ENCODE results near the gene NXPH2.
"Not testable (repeated sequence)": the region's sequence is repeated elsewhere in the genome, so short reads cannot be mapped to it uniquely, and the experiment has no call there.

The NXPH2 gene

GRCh38 chr2:138757384-138757783 lies 22.8 kb downstream of the NXPH2 start:
- no peak for DNase-seq (ENCODE audit: low read depth)

- DNase-seq (ENCODE audit: low read depth) = no peak
These were observed 27.8 kb downstream of the NXPH2 start for GRCh38 chr2:138752197-138752956.

GRCh38 chr2:138744713-138745112 lies 35.5 kb downstream of the NXPH2 start:
- no peak for DNase-seq (ENCODE audit: low read depth)

- no peak for DNase-seq (ENCODE audit: low read depth)
These were observed 37.6 kb downstream of the NXPH2 start for GRCh38 chr2:138742441-138743057.

GRCh38 chr2:138741851-138742250 lies 38.3 kb downstream of the NXPH2 start:
- DNase-seq (ENCODE audit: low read depth) = no peak

GRCh38 chr2:138737009-138737554 lies 43.1 kb downstream of the NXPH2 start:
- DNase-seq (ENCODE audit: low read depth) = not testable (repeated sequence)

- no peak for DNase-seq (ENCODE audit: low read depth)
These were observed 47.5 kb downstream of the NXPH2 start for GRCh38 chr2:138732651-138733050.

- no peak for DNase-seq (ENCODE audit: low read depth)
These were observed 49.6 kb downstream of the NXPH2 start for GRCh38 chr2:138730497-138731030.

- DNase-seq (ENCODE audit: low read depth) = no peak
These were observed 52.2 kb downstream of the NXPH2 start for GRCh38 chr2:138727956-138728355.

GRCh38 chr2:138726681-138727080 lies 53.5 kb downstream of the NXPH2 start:
- no peak for DNase-seq (ENCODE audit: low read depth)

GRCh38 chr2:138724729-138725459 lies 55.3 kb downstream of the NXPH2 start:
- DNase-seq (ENCODE audit: low read depth) = no peak

- DNase-seq (ENCODE audit: low read depth) = no peak
These were observed 55.9 kb downstream of the NXPH2 start for GRCh38 chr2:138724327-138724726.

GRCh38 chr2:138723196-138723987 lies 56.8 kb downstream of the NXPH2 start:
- no peak for DNase-seq (ENCODE audit: low read depth)

- DNase-seq (ENCODE audit: low read depth) = no peak
These were observed 57.9 kb downstream of the NXPH2 start for GRCh38 chr2:138722316-138722715.

GRCh38 chr2:138720035-138720838 lies 60.0 kb downstream of the NXPH2 start:
- DNase-seq (ENCODE audit: low read depth) = no peak

GRCh38 chr2:138718405-138718804 lies 61.8 kb downstream of the NXPH2 start:
- DNase-seq (ENCODE audit: low read depth) = no peak

- DNase-seq (ENCODE audit: low read depth) = no peak
These were observed 64.0 kb downstream of the NXPH2 start for GRCh38 chr2:138716183-138716582.

- DNase-seq (ENCODE audit: low read depth) = no peak
These were observed 66.7 kb downstream of the NXPH2 start for GRCh38 chr2:138713504-138713903.

- DNase-seq (ENCODE audit: low read depth) = no peak
These were observed 67.1 kb downstream of the NXPH2 start for GRCh38 chr2:138713069-138713496.

- DNase-seq (ENCODE audit: low read depth) = no peak
These were observed 67.8 kb downstream of the NXPH2 start for GRCh38 chr2:138712212-138712979.

Measured in activated T-cell treated with anti-CD3 and anti-CD28 coated beads for 1 hour (primary cell).